Neural cell (in vitro differentiated cells): Measurements from ENCODE around the gene AP1M2. TPM values are rescaled to one million over a fixed set of nuclear protein-coding genes. Genes with fewer than 3 reads are reported as not detected.

ENCODE experiments used
- H2AFZ ChIP-seq: fragments of 200-600, 300-800 bp; sonication (generic), shearing (Covaris generic); 2 replicates; pipeline ENCODE4 v1.6.0; 2014; ENCODE audit warnings: low read depth, mild to moderate bottlenecking, antibody characterized with exemption, low read length, moderate library complexity
- H3F3A ChIP-seq: fragments of 200-600 bp; shearing (Covaris generic); 2 replicates; pipeline ENCODE4 v1.6.1; 2016; ENCODE audit warnings: mild to moderate bottlenecking, moderate library complexity, mixed read lengths, antibody characterized with exemption, low read length; ENCODE audit not compliant: insufficient read depth, poor library complexity, severe bottlenecking
- H3K27ac ChIP-seq: fragments of 200-600, 300-800 bp; sonication (generic), shearing (Covaris generic); 2 replicates; pipeline ENCODE4 v1.5.1; 2014; ENCODE audit warnings: mild to moderate bottlenecking, low read length, moderate library complexity
- H3K27me3 ChIP-seq: fragments of 300-800, 200-600 bp; sonication (generic), shearing (Covaris generic); 2 replicates; pipeline ENCODE4 v1.6.0; 2014; ENCODE audit warnings: mild to moderate bottlenecking, low read depth, low read length, moderate library complexity; ENCODE audit not compliant: insufficient read depth
- H3K36me3 ChIP-seq: fragments of 300-800, 200-600 bp; sonication (generic), shearing (Covaris generic); 2 replicates; pipeline ENCODE4 v1.5.1; 2014; ENCODE audit warnings: mild to moderate bottlenecking, antibody characterized with exemption, low read length, moderate library complexity; ENCODE audit not compliant: insufficient read depth
- H3K4me2 ChIP-seq: fragments of 300-800, 200-600 bp; sonication (generic), shearing (Covaris generic); 2 replicates; pipeline ENCODE4 v1.6.0; 2014; ENCODE audit warnings: mild to moderate bottlenecking, low read length
- H3K4me3 ChIP-seq: fragments of 300-800, 200-600 bp; sonication (generic), shearing (Covaris generic); 2 replicates; pipeline ENCODE4 v1.5.1; 2014; ENCODE audit warnings: mild to moderate bottlenecking, low read length, moderate library complexity
- H3K79me2 ChIP-seq: fragments of 200-600 bp; shearing (Covaris generic); replicated peaks from 2 replicates; pipeline ENCODE4 v1.6.0; 2014; ENCODE audit warnings: mild to moderate bottlenecking, low read length, moderate library complexity; ENCODE audit not compliant: insufficient read depth
- H3K9ac ChIP-seq: fragments of 300-800, 200-600 bp; sonication (generic), shearing (Covaris generic); 2 replicates; pipeline ENCODE4 v1.6.1; 2016; ENCODE audit warnings: mild to moderate bottlenecking, low read length, mixed read lengths
- H3K9me2 ChIP-seq: fragments of 200-600 bp; shearing (Covaris generic); 2 replicates; pipeline ENCODE4 v1.6.1; 2016; ENCODE audit warnings: mild to moderate bottlenecking, low read length, mixed read lengths; ENCODE audit not compliant: insufficient read depth
- H3K9me3 ChIP-seq: fragments of 200-600, 300-800 bp; sonication (generic), shearing (Covaris generic); 2 replicates; pipeline ENCODE4 v1.6.1; 2016; ENCODE audit warnings: mild to moderate bottlenecking, mixed run types, low read length, moderate library complexity, mixed read lengths
- H4K20me1 ChIP-seq: fragments of 200-600 bp; shearing (Covaris generic); 2 replicates; pipeline ENCODE4 v1.6.1; 2016; ENCODE audit warnings: mild to moderate bottlenecking, mixed run types; ENCODE audit not compliant: insufficient read depth
- EP300 ChIP-seq: fragments of 450-650 bp; conservative IDR thresholded peaks from 2 replicates; pipeline ENCODE4 v1.6.1; 2014; ENCODE audit warnings: antibody characterized with exemption, mild to moderate bottlenecking, moderate library complexity; ENCODE audit not compliant: poor library complexity, severe bottlenecking
- MXI1 ChIP-seq: fragments of 450-650 bp; conservative IDR thresholded peaks from 2 replicates; pipeline ENCODE4 v1.6.1; 2014; ENCODE audit warnings: antibody characterized with exemption, mild to moderate bottlenecking; ENCODE audit not compliant: poor library complexity, severe bottlenecking
- POLR2AphosphoS5 ChIP-seq: IDR thresholded peaks from 2 replicates; pipeline ENCODE4 v1.6.1; 2012
- RAD21 ChIP-seq: fragments of 450-650 bp; conservative IDR thresholded peaks from 2 replicates; pipeline ENCODE4 v1.6.1; 2014; ENCODE audit warnings: antibody characterized with exemption, mild to moderate bottlenecking, moderate library complexity
- SMC3 ChIP-seq: fragments of 450-650 bp; conservative IDR thresholded peaks from 2 replicates; pipeline ENCODE4 v1.6.1; 2014; ENCODE audit warnings: antibody characterized with exemption, mild to moderate bottlenecking, moderate library complexity; ENCODE audit not compliant: poor library complexity
- TAF1 ChIP-seq: IDR thresholded peaks from 2 replicates; pipeline ENCODE4 v1.6.1; 2012; ENCODE audit warnings: low read depth
- polyA plus RNA-seq: library from polyadenylated mRNA; depleted of rRNA; stranded (reverse); fragments of >200 nt; gene quantifications from 2 replicates; pipeline ENCODE4 v1.2.3, GENCODE V29; 2014
- TF ChIP-seq, protein P1 (sequence below): IDR thresholded peaks from 2 replicates; pipeline ENCODE4 v1.6.1; 2012; ENCODE audit warnings: borderline replicate concordance

The AP1M2 gene
- polyA plus RNA-seq, 1 donor from 2014 or later = 0.38 TPM

DNA sequence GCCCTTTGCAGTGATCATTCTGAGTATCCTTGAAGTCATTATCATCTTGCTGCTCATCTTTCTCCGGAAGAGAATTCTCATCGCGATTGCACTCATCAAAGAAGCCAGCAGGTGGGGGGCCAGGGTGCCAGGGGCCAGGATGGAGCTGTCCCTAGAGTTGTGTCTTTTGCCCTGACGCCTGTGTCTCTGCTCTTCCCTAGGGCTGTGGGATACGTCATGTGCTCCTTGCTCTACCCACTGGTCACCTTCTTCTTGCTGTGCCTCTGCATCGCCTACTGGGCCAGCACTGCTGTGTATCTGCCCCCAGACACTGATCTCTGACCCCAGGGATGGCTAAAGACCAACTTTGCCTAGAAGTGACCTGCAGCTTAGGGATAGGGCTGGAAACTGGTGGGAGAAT, 47.9 kb upstream of the AP1M2 start:
- H3K27me3 ChIP-seq = no peaks in the 10 kb centered on the region
- no peak overlapping the region for H3K4me2 ChIP-seq
- H3K36me3 ChIP-seq = no peaks in the 10 kb centered on the region
- TF ChIP-seq RAD21 = no peak
- TF ChIP-seq TAF1 = no peak
- no peak for TF ChIP-seq SMC3
- no peak for TF ChIP-seq POLR2AphosphoS5
- TF ChIP-seq MXI1 = no peak
- TF ChIP-seq, protein P1, sequence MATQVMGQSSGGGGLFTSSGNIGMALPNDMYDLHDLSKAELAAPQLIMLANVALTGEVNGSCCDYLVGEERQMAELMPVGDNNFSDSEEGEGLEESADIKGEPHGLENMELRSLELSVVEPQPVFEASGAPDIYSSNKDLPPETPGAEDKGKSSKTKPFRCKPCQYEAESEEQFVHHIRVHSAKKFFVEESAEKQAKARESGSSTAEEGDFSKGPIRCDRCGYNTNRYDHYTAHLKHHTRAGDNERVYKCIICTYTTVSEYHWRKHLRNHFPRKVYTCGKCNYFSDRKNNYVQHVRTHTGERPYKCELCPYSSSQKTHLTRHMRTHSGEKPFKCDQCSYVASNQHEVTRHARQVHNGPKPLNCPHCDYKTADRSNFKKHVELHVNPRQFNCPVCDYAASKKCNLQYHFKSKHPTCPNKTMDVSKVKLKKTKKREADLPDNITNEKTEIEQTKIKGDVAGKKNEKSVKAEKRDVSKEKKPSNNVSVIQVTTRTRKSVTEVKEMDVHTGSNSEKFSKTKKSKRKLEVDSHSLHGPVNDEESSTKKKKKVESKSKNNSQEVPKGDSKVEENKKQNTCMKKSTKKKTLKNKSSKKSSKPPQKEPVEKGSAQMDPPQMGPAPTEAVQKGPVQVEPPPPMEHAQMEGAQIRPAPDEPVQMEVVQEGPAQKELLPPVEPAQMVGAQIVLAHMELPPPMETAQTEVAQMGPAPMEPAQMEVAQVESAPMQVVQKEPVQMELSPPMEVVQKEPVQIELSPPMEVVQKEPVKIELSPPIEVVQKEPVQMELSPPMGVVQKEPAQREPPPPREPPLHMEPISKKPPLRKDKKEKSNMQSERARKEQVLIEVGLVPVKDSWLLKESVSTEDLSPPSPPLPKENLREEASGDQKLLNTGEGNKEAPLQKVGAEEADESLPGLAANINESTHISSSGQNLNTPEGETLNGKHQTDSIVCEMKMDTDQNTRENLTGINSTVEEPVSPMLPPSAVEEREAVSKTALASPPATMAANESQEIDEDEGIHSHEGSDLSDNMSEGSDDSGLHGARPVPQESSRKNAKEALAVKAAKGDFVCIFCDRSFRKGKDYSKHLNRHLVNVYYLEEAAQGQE = no peak
- TF ChIP-seq EP300 = no peak
- no peak overlapping the region for H3K4me3 ChIP-seq
- H4K20me1 ChIP-seq = no peaks in the 10 kb centered on the region
- no peaks in the 10 kb centered on the region for H3K79me2 ChIP-seq
- no peaks in the 10 kb centered on the region for H3K9me2 ChIP-seq
- no peak overlapping the region for H3K9ac ChIP-seq
- H3F3A ChIP-seq = no peaks in the 10 kb centered on the region
- H2AFZ ChIP-seq = no peak overlapping the region
- H3K27ac ChIP-seq = no peak overlapping the region
- no peaks in the 10 kb centered on the region for H3K9me3 ChIP-seq

DNA sequence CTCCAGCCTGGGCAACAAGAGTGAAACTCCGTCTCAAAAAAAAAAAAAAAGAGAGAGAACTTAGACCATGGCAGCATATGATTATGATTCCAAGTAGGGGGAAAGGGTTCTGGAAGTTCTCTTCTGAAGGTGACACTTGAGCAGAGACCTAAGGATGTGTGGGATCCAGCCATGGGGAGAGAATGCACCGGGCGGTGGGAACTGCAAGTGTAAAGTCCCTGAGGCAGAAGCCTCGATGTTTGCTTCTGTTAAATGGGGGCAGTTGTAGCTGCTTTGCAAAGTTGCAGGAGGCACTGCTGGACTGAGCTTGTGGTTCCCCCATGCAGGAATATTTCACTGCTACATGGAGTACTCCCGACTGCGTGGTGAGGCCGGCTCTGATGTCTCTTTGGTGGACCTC, 47.3 kb upstream of the AP1M2 start:
- Histone ChIP-seq H3K79me2 (no peaks in the 10 kb centered on the region), H3K9me2 (no peaks in the 10 kb centered on the region), H2AFZ (no peak overlapping the region), H3F3A (no peaks in the 10 kb centered on the region), H3K36me3 (no peaks in the 10 kb centered on the region), H3K4me2 (no peak overlapping the region), H4K20me1 (no peaks in the 10 kb centered on the region), H3K27me3 (no peaks in the 10 kb centered on the region), H3K9ac (no peak overlapping the region), H3K27ac (no peak overlapping the region), H3K4me3 (no peak overlapping the region), H3K9me3 (no peaks in the 10 kb centered on the region)
- TF ChIP-seq RAD21 = no peak

DNA sequence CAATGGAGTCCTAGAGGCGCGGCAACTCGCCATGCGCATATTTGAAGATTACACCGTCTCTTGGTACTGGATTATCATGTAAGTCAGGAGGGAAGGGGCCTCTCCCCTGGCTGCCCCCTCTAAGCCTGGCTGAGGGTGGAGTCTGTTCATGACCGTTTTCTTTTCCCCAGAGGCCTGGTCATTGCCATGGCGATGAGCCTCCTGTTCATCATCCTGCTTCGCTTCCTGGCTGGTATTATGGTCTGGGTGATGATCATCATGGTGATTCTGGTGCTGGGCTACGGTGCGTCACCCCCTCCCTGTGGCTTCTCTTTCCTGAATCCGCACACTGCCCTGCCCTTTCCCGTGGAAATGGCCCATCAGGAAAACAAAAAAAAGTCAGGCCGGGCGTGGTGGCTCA, 44.8 kb upstream of the AP1M2 start:
- H3K79me2 ChIP-seq = no peaks in the 10 kb centered on the region
- no peak overlapping the region for H2AFZ ChIP-seq
- no peaks in the 10 kb centered on the region for H3K36me3 ChIP-seq
- H3K27ac ChIP-seq = no peak overlapping the region
- H3K4me2 ChIP-seq = no peak overlapping the region
- no peaks in the 10 kb centered on the region for H4K20me1 ChIP-seq
- no peaks in the 10 kb centered on the region for H3K9me2 ChIP-seq
- H3K4me3 ChIP-seq = no peak overlapping the region
- H3K9ac ChIP-seq = no peak overlapping the region
- no peaks in the 10 kb centered on the region for H3K9me3 ChIP-seq
- no peaks in the 10 kb centered on the region for H3F3A ChIP-seq
- TF ChIP-seq EP300 (no peak), RAD21 (no peak)
- TF ChIP-seq, protein P1 = no peak
- H3K27me3 ChIP-seq = no peaks in the 10 kb centered on the region
